Stimulated activated CD8-positive, alpha-beta memory T cell treated with anti-CD3 and anti-CD28 coated beads, Interleukin-15, amount 100 ng/mL, for 24 hours (primary cell): ENCODE measurements around the gene PGAP3.

Experiments used
- DNase-seq: peaks from one replicate; pipeline ENCODE4 v3.0.0-alpha.2; 2020; ENCODE audit warnings: low read depth

PGAP3 gene

DNA sequence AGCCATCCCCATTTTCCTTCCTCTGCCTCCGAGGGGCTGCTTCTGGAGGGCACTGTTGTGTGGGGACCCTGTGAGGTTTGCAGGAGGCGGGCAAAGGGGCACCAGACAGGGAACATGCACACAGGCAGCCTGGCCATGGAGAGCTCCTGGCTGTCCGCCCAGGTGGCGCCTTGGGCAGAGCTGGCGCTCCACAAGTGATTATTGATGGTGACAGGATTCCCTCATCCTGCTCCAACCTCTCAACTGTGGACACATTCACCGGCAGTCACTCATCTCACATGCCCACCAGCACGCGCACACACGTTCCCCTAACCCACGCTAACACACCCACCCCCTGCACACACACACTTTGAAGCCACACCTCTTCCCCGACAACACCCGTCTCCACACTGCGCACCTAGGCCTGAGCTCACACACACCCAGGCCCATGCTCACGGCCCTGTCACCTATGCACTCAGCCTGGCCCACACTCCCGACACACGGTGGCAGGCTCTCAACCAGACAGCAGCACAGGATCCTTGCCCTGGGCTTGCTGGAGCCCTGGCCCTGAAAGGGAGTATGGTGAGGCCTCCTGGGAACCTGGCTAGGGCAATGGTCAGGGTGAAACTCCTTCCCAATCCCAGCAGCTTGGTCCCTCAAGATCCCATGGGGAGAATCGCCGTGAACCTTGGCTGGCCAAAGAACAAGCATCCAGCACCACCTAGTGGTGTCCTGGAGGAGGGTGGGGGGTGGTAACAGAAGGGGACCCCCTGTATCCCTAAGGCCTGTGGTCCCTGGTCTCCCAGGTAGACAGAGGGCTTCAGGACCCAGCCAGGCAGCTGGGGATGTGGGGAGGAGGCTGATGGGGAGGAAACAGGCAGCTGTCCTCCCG is 16.0 kb downstream of the PGAP3 start:
- no peak for DNase-seq

GRCh38 chr17:39670746-39671145 is 17.1 kb downstream of the PGAP3 start:
- DNase-seq = no peak

DNA sequence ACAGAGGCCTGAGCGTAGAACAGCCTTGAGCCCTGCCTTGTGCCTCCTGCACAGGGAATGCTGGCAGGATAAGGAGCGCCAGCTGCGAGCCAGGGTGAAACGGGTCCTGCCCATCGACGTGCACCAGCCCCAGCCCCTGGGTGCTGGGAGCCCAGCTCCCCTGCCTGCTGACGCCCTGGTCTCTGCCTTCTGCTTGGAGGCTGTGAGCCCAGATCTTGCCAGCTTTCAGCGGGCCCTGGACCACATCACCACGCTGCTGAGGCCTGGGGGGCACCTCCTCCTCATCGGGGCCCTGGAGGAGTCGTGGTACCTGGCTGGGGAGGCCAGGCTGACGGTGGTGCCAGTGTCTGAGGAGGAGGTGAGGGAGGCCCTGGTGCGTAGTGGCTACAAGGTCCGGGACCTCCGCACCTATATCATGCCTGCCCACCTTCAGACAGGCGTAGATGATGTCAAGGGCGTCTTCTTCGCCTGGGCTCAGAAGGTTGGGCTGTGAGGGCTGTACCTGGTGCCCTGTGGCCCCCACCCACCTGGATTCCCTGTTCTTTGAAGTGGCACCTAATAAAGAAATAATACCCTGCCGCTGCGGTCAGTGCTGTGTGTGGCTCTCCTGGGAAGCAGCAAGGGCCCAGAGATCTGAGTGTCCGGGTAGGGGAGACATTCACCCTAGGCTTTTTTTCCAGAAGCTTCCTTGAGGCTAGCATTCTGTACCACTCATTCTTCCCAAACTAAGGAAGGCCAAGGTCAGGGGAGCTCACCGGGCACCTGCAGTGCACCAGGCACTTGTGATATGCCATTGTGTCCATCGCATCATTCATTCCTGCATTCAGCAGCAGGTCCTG is 17.7 kb downstream of the PGAP3 start:
- DNase-seq = no peak

- peak; percentile 45 for DNase-seq
These were observed 19.6 kb downstream of the PGAP3 start, which contains the start of gene PNMT for GRCh38 chr17:39667945-39668924. Gene PNMT, plus strand, starts transcription at chr17:39668453. Its CDS starts 23 bp downstream, at chr17:39668476.

DNA sequence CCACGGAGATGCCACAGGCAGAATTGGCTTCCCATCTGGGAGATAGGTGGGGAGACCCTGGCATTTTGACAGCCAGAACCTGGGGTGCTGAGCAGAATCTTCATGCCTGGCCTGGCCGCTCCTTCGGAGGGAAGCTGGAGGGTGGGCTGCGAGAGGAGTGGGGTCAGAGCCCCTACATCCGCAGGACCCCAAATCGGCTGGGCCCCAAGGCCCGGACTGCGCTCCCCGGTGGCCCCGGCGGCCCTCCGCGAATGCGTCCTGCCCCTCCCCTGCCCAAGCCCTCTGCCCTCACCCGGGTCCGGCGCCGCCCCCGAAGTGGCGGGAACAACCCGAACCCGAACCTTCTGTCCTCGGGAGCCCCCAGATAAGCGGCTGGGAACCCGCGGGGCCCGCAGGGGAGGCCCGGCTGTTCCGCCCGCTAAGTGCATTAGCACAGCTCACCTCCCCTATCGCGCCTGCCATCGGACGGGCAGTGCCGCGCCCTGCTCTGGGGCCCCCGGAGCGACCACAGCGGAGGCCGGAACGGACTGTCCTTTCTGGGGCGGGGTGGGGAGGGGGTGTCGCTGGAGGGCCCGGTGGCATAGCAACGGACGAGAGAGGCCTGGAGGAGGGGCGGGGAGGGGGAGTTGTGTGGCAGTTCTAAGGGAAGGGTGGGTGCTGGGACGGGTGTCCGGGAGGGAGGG is 20.5 kb downstream of the PGAP3 start:
- DNase-seq = no peak

- no peak for DNase-seq
These were observed 21.1 kb downstream of the PGAP3 start for GRCh38 chr17:39666601-39667261.

- DNase-seq = no peak
These were observed 21.6 kb downstream of the PGAP3 start for GRCh38 chr17:39666231-39666600.

GRCh38 chr17:39665642-39666224 is 22.1 kb downstream of the PGAP3 start:
- no peak for DNase-seq

GRCh38 chr17:39664581-39665561 is 23.0 kb downstream of the PGAP3 start, which contains the start of gene TCAP:
Gene TCAP, plus strand, starts transcription at chr17:39665349. Its CDS starts 11 bp downstream, at chr17:39665360.
- no peak for DNase-seq

DNA sequence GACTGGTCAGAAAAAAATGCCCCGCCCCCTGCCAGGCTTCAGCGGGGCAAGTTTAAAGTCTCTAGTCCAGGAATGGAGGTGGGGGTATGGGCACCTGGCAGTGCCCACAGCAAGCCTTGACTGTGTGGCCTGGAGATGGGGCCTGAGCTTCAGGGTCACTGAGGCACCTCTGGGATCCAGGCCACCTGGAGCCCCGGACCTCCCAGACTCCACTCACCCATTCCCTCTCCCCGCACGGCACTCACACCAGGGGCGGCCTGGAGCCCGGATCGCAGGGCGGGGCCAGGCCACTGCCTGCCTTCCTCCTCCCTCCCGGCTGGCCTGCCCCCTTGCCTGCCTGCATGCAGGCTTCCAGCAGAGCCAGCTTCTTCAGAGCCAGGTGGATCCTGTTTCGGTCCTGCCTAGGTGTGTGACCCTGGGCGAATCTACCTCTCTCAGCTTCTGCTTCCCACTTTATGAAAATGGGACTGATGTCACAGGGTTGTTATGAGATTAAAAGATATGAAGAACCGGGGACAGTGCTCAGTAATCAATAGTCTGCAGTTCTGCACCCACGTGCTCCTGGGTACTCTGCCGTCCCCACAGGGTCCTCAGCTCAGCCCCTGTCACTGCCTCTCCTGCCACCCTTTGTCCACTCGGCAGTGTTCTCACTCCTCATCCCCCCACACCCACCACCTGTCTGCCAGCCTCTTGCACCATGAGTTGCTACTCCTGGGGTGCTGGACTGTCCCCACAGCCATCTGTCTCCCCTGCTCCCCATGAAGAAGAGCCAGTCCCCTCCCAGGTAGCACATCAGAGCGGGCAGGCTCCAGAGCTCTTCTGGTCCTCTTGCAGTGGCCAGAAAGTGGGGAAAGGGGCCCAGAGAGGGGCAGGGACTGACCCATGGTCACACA is 23.9 kb downstream of the PGAP3 start:
- DNase-seq = no peak

DNA sequence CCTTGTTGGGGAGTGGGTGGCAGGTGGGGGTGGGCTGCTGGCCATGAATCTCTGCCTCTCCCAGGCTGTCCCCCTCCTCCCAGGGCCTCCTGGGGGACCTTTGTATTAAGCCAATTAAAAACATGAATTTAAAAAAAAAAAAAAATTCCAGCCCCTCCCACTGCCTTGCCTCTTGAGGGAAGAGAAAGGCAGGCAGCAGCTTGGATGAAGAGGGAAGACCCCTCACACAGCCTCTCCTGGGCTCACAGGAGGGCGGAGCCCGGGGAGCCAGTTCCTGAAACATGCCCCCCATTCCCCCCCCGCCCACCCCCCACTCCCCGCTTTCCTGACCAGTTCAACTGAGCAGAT is 24.5 kb downstream of the PGAP3 start:
- no peak for DNase-seq

- DNase-seq = no peak
These were observed 25.1 kb downstream of the PGAP3 start for GRCh38 chr17:39662551-39663339.

GRCh38 chr17:39661744-39662541 is 25.9 kb downstream of the PGAP3 start:
- no peak for DNase-seq

- no peak for DNase-seq
These were observed 27.2 kb downstream of the PGAP3 start for GRCh38 chr17:39660397-39661385.

DNA sequence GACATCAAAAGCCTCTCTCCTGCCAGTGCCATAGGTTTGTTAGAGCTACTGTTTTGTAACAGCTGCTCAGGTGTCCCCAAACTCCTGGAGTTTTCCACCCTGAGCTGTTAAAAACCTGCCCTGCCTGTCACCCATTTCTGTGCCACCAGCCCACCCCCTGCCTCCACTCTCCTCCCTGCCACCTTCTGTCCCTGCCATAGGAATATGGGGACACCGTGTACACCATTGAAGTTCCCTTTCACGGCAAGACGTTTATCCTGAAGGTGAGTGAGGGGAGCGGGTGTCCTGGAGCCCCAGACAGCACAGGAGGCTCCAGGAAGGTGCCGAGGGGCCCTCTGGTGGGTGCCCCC is 27.9 kb downstream of the PGAP3 start:
- DNase-seq = no peak
